ENCODE results near the gene CABLES2.

The CABLES2 gene

GRCh38 chr20:62372042-62372993, 34.8 kb downstream of the CABLES2 start:
- DNase-seq (ENCODE audit: low read depth in 1 of 2, low spot score in 1 of 2) = no peak

GRCh38 chr20:62371588-62372041, 35.5 kb downstream of the CABLES2 start:
- DNase-seq (ENCODE audit: low read depth in 1 of 2, low spot score in 1 of 2) = no peak

- no peak for DNase-seq (ENCODE audit: low read depth in 1 of 2, low spot score in 1 of 2)
Observed at GRCh38 chr20:62370807-62371587, 36.1 kb downstream of the CABLES2 start.

GRCh38 chr20:62370115-62370806, 36.8 kb downstream of the CABLES2 start:
- DNase-seq (ENCODE audit: low read depth in 1 of 2, low spot score in 1 of 2) = no peak

- no peak for DNase-seq (ENCODE audit: low read depth in 1 of 2, low spot score in 1 of 2)
Observed at GRCh38 chr20:62369815-62370114, 37.3 kb downstream of the CABLES2 start.

- no peak for DNase-seq (ENCODE audit: low read depth in 1 of 2, low spot score in 1 of 2)
Observed at GRCh38 chr20:62368976-62369814, 37.9 kb downstream of the CABLES2 start.

- no peak for DNase-seq (ENCODE audit: low read depth in 1 of 2, low spot score in 1 of 2)
Observed at GRCh38 chr20:62368392-62368975, 38.6 kb downstream of the CABLES2 start.

GRCh38 chr20:62367633-62368391, 39.3 kb downstream of the CABLES2 start:
- no peak for DNase-seq (ENCODE audit: low read depth in 1 of 2, low spot score in 1 of 2)

GRCh38 chr20:62367136-62367632, 39.9 kb downstream of the CABLES2 start, which contains the start of gene LAMA5:
LAMA5 (minus strand) TSS chr20:62367312; CDS start chr20:62367245, 67 bp downstream.
- DNase-seq (ENCODE audit: low read depth in 1 of 2, low spot score in 1 of 2) = no peak

GRCh38 chr20:62366370-62367135, 40.5 kb downstream of the CABLES2 start:
- DNase-seq (ENCODE audit: low read depth in 1 of 2, low spot score in 1 of 2) = no peak

GRCh38 chr20:62365814-62366369, 41.2 kb downstream of the CABLES2 start:
- no peak for DNase-seq (ENCODE audit: low read depth in 1 of 2, low spot score in 1 of 2)

- DNase-seq (ENCODE audit: low read depth in 1 of 2, low spot score in 1 of 2) = no peak
Observed at GRCh38 chr20:62364911-62365736, 42.0 kb downstream of the CABLES2 start.

GRCh38 chr20:62363920-62364851, 42.9 kb downstream of the CABLES2 start:
- DNase-seq (ENCODE audit: low read depth in 1 of 2, low spot score in 1 of 2) = no peak

- DNase-seq (ENCODE audit: low read depth in 1 of 2, low spot score in 1 of 2) = no peak
Observed at GRCh38 chr20:62362991-62363919, 43.8 kb downstream of the CABLES2 start.

GRCh38 chr20:62362590-62362940, 44.5 kb downstream of the CABLES2 start:
- DNase-seq (ENCODE audit: low read depth in 1 of 2, low spot score in 1 of 2) = no peak
